ENCODE data around the gene LRRC26.

The LRRC26 gene

GRCh38 chr9:137200311-137201204 is 30.7 kb upstream of the LRRC26 start, which contains the start of gene TPRN:
TPRN (minus strand) TSS chr9:137200741; CDS start chr9:137200711, 30 bp downstream.
- Mint-ChIP-seq H3K4me1 (peaks cover 42% of the 10 kb centered on the region), H3K9me3 (no peaks in the 10 kb centered on the region), H3K27me3 (ENCODE audit: low read depth, poor library complexity) (no peaks in the 10 kb centered on the region), H3K4me3 (peak within 1 kb of the TSS; percentile 84), H3K36me3 (ENCODE audit: low read depth) (no peaks in the 10 kb centered on the region), H3K27ac (peak within 1 kb of the TSS; percentile 68)
- TF ChIP-seq CTCF (IDR thresholded peaks at IDR 0.05) = no peak
- peak; percentile 99 for DNase-seq

GRCh38 chr9:137199411-137200121 is 29.7 kb upstream of the LRRC26 start:
- Mint-ChIP-seq H3K36me3 (ENCODE audit: low read depth) (no peaks in the 10 kb centered on the region), H3K27ac (no peak overlapping the region), H3K9me3 (no peaks in the 10 kb centered on the region), H3K4me1 (peaks cover 38% of the 10 kb centered on the region), H3K27me3 (ENCODE audit: low read depth, poor library complexity) (no peaks in the 10 kb centered on the region), H3K4me3 (peak overlapping the region; percentile 83)
- no peak for TF ChIP-seq CTCF (IDR thresholded peaks at IDR 0.05)
- DNase-seq = peak; percentile 41

DNA sequence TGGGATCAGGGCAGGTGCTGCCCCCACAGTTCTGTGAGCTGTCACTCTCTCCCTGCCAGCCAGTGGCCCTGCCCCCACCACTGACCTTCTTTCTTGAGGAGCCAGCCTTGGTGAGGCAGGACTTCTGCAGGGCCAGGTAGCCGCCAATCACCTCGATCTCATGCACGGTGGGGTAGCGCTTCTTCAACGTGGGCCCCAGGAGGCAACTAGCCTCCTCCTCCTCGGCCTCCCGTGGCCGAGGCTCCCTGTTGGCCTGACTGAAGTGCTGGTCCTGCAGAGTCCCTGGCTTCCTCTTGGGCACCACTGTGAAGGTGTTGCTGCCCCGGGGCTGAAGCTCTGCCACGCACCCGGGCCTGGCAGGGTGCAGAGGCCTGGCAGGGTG is 29.0 kb upstream of the LRRC26 start:
- Mint-ChIP-seq H3K27ac (no peak overlapping the region), H3K9me3 (no peaks in the 10 kb centered on the region), H3K27me3 (ENCODE audit: low read depth, poor library complexity) (no peaks in the 10 kb centered on the region), H3K4me3 (peak overlapping the region; percentile 34), H3K36me3 (ENCODE audit: low read depth) (no peaks in the 10 kb centered on the region), H3K4me1 (peaks cover 31% of the 10 kb centered on the region)
- no peak for TF ChIP-seq CTCF (IDR thresholded peaks at IDR 0.05)
- no peak for DNase-seq

DNA sequence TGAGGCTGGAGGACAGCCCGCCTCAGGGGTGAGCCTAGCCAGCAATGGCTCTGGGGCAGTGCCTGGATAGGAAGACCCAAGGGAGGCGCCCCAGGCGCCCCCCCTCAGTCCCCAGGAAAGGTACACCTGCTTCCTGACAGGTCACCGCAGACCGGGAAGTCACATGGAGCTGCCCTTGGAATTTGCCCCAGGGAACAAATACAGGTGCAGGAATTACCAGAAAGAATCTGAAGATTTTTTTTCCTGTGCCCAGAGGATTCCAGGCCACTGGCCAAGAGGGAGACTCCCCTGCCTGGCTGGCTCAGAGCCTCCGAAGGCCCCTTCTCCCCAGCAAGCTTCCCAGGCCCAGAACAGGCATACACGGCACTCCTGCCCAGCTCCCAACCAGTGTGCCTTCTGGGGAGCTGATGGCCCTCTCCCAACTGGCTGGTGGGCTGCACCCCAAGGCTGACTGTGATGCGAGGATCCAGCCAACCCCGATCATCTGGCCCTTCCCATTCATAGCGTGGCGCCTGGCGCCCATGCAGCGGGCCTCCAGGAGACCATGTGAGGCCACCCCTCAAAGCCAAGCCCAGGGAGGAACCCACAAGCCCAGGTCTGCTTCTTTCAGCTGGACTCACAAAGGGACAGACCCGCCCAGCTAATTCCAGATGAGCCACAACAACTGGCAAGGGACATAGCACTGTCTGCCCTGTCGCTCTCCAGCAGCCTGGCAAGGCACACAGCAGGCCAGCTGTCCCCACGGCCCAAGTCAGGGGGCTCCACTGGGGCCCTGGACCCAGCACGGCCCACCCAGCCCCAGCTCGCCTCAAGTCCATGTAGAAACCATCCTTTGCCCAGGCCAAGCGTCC is 28.4 kb upstream of the LRRC26 start:
- H3K27me3 Mint-ChIP-seq (ENCODE audit: low read depth, poor library complexity) = no peaks in the 10 kb centered on the region
- H3K27ac Mint-ChIP-seq = no peak overlapping the region
- H3K36me3 Mint-ChIP-seq (ENCODE audit: low read depth) = no peaks in the 10 kb centered on the region
- peak overlapping the region; percentile 34 for H3K4me3 Mint-ChIP-seq
- no peak for TF ChIP-seq CTCF (IDR thresholded peaks at IDR 0.05)
- H3K9me3 Mint-ChIP-seq = no peaks in the 10 kb centered on the region
- no peak for DNase-seq
- H3K4me1 Mint-ChIP-seq = peaks cover 29% of the 10 kb centered on the region

DNA sequence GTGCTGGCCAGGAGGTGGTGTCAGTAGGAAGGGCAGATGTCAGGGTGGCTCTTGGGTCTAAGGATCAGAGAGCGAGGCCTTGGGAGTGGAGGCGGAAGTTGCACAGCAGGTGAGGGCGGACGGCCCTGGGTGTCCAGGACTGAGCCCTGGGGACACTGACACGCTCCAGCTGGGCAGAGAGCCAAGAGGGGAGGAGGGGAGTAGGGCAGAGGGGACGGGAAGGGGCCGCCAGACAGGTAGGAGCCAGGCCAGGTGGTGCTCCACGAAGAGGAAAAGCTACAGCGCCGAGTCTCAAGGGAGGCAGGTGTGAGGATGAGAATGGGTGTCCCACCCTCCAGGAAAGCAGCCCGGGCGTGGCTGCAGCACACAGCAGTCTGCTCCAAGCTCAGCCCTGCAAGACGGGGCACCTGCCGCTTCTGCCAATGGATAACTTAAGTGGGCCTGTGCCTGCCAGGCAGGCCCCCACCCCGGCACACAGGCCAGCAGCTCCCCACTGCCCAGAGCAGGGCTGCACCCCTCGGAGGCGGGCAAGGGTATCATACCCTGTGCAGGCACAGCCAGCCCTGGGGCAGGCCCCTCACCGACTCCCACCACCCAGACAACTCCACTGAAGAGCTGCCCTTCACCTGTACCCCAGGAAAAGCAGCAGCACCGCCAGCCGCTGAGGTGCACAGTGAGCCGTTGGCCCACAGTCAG is 25.8 kb upstream of the LRRC26 start:
- H3K4me3 Mint-ChIP-seq = no peak overlapping the region
- peaks cover 12% of the 10 kb centered on the region for H3K4me1 Mint-ChIP-seq
- no peaks in the 10 kb centered on the region for H3K27me3 Mint-ChIP-seq (ENCODE audit: low read depth, poor library complexity)
- peaks cover 3% of the 10 kb centered on the region for H3K36me3 Mint-ChIP-seq (ENCODE audit: low read depth)
- H3K9me3 Mint-ChIP-seq = no peaks in the 10 kb centered on the region
- TF ChIP-seq CTCF (IDR thresholded peaks at IDR 0.05) = no peak
- DNase-seq = no peak
- H3K27ac Mint-ChIP-seq = peak overlapping the region; percentile 57

Data from nephron progenitor cell (in vitro differentiated cells).